ENCODE data around the gene KIAA1671.

DNA sequence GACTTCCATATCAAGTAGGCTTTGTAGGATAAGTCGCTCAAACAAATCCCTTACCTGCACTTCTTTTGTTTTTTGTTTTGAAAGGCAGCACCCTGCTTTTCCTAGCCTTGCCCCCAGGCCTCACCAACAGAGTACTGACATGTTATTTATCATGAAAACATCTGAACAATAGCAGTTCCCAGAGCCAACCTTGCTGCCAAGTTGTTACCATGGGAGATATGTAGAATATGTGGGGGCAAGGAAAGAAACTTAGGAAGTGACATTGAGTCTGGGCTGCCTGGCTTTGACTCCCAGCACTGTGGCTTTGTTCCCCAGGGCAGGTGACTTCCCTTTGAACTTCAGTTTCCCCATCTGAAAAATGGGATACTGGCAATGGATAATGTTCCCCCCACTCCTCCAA lies 193.8 kb downstream of the KIAA1671 start:
- TF ChIP-seq POLR2A (IDR thresholded peaks at IDR 0.05) (no peak), POLR2AphosphoS5 (IDR thresholded peaks at IDR 0.05) (no peak), EP300 (IDR thresholded peaks at IDR 0.05; ENCODE audit: low read depth) (no peak)
- TF ChIP-seq, protein P1, sequence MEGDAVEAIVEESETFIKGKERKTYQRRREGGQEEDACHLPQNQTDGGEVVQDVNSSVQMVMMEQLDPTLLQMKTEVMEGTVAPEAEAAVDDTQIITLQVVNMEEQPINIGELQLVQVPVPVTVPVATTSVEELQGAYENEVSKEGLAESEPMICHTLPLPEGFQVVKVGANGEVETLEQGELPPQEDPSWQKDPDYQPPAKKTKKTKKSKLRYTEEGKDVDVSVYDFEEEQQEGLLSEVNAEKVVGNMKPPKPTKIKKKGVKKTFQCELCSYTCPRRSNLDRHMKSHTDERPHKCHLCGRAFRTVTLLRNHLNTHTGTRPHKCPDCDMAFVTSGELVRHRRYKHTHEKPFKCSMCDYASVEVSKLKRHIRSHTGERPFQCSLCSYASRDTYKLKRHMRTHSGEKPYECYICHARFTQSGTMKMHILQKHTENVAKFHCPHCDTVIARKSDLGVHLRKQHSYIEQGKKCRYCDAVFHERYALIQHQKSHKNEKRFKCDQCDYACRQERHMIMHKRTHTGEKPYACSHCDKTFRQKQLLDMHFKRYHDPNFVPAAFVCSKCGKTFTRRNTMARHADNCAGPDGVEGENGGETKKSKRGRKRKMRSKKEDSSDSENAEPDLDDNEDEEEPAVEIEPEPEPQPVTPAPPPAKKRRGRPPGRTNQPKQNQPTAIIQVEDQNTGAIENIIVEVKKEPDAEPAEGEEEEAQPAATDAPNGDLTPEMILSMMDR (IDR thresholded peaks at IDR 0.05): no peak

Data from transverse colon (tissue), 4 donors.